ENCODE data around the gene SATL1. TPM values are rescaled to one million over a fixed set of nuclear protein-coding genes. Genes with fewer than 3 reads are reported as not detected.

Gene SATL1
- total and polyA plus RNA-seq, 11 donors: 0.06 TPM; not detected in 10

DNA sequence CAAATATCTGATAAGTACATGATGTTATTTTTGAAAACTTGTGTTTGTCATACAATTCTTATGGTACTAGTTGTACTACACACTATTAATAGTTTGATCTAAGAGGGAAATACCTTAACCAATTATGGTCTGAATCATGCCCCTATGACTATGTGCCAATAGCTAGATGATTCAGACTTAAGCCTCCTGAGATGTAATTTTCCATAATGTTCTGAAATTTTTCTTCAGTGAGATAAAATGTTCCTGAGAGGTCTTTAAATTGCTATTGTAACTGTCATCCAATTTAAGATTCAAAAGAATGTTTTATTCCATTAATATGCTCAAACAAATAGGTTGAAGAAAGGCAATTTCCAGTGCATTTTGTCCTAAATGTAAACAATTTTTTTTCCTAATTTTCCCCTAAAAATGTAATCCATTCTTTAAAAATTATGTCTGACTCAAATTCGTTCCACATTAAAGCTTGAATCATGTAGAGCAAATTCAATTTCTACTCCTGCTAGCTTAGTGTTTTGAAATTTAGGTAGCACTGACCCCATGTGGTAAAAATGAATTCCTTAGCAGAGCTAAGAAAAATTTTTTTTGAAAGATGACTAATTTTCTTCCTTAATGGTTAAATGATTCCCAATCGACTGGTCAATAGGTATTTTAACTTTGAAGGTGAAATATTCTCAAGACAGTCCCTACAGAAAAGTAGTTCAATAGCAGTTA lies 190.8 kb downstream of the SATL1 start:
- no peak for TF ChIP-seq POLR2A (IDR thresholded peaks at IDR 0.05)
- TF ChIP-seq, protein P1, sequence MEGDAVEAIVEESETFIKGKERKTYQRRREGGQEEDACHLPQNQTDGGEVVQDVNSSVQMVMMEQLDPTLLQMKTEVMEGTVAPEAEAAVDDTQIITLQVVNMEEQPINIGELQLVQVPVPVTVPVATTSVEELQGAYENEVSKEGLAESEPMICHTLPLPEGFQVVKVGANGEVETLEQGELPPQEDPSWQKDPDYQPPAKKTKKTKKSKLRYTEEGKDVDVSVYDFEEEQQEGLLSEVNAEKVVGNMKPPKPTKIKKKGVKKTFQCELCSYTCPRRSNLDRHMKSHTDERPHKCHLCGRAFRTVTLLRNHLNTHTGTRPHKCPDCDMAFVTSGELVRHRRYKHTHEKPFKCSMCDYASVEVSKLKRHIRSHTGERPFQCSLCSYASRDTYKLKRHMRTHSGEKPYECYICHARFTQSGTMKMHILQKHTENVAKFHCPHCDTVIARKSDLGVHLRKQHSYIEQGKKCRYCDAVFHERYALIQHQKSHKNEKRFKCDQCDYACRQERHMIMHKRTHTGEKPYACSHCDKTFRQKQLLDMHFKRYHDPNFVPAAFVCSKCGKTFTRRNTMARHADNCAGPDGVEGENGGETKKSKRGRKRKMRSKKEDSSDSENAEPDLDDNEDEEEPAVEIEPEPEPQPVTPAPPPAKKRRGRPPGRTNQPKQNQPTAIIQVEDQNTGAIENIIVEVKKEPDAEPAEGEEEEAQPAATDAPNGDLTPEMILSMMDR (IDR thresholded peaks at IDR 0.05): peak in 10 of 12 donors; percentile 12 to 47 (median 34)
- intact Hi-C loops (cut with DNase I): loop anchor here in 8 of 10 donors (5.0 to 10.0 kb wide), 3 partner anchors 318 to 325 kb away; no protein-coding TSS in a partner anchor
- WGBS, 4 donors: 33 to 69% (median 52%) methylated on average over 2 of the region's 2 CpGs
- peaks cover 0 to 6% (median 0%) of the 10 kb centered on the region in 9 donors for H3K36me3 ChIP-seq
- no peak for ATAC-seq
- H3K27ac ChIP-seq: no peak overlapping the region
- peaks cover 0 to 5% (median 0%) of the 10 kb centered on the region in 12 donors for H3K4me1 ChIP-seq
- H3K4me3 ChIP-seq: no peak overlapping the region
- DNase-seq: no peak
- H3K27me3 ChIP-seq: no peaks in the 10 kb centered on the region
- H3K9me3 ChIP-seq: no peaks in the 10 kb centered on the region

DNA sequence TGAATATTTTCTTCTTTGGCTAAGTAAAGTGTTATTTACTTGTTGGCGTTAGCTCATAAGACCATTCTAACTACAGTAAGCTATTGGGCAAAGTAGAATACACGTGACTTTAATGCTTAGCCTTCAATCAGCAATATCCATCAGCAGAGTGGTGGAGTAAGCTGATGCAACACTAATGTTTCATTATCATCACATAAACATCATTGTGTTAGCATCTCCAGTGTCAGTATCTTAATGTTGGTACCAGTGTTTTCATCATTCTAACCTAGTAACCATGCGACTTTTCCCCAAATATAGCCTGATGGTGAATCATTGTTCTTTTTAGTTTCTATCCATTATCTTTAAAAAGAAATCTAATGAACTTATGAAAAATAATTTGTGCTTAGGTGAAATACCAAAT lies 191.4 kb downstream of the SATL1 start:
- DNase-seq (no peak), ATAC-seq (no peak)
- intact Hi-C loops (cut with DNase I): loop anchor here in 8 of 10 donors (5.0 to 10.0 kb wide), 3 partner anchors 317 to 325 kb away; no protein-coding TSS in a partner anchor
- Histone ChIP-seq H3K36me3 (peaks cover 0 to 7% (median 0%) of the 10 kb centered on the region in 9 donors), H3K4me3 (no peak overlapping the region), H3K27me3 (no peaks in the 10 kb centered on the region), H3K27ac (no peak overlapping the region), H3K9me3 (no peaks in the 10 kb centered on the region), H3K4me1 (peaks cover 0 to 5% (median 0%) of the 10 kb centered on the region in 12 donors)
- WGBS, 4 donors: 38 to 57% (median 53%) methylated on average over 3 of the region's 3 CpGs
- TF ChIP-seq, protein P1 (IDR thresholded peaks at IDR 0.05): no peak
- no peak for TF ChIP-seq POLR2A (IDR thresholded peaks at IDR 0.05)

DNA sequence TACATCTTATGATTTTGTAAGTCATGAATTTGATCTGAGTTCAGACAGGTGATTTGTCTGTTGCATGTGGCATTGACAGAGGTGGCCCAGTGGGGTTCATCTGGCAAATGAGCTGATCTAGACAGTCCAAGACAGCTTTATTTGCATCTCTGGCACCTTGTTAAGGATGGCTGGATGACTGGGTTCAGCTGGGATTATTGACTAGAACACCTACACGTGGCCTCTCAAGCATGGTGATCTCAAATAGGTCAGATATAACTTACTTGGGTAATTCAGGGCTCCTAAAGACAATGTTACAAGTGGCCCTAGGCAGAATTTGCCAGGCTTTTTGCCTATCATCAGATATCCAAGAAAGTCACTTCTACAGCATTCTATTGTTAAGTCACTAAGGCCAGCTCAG lies 192.0 kb downstream of the SATL1 start:
- TF ChIP-seq POLR2A (IDR thresholded peaks at IDR 0.05): no peak
- TF ChIP-seq, protein P1 (IDR thresholded peaks at IDR 0.05): no peak
- intact Hi-C loops (cut with DNase I): loop anchor here in 8 of 10 donors (5.0 to 10.0 kb wide), 3 partner anchors 317 to 324 kb away; no protein-coding TSS in a partner anchor
- no peak for ATAC-seq
- H3K27ac ChIP-seq: no peak overlapping the region
- H3K4me1 ChIP-seq: peaks cover 0 to 5% (median 0%) of the 10 kb centered on the region in 12 donors
- H3K9me3 ChIP-seq: no peaks in the 10 kb centered on the region
- no peak overlapping the region for H3K4me3 ChIP-seq
- H3K36me3 ChIP-seq: peaks cover 0 to 9% (median 0%) of the 10 kb centered on the region in 9 donors
- WGBS, 4 donors: 50 to 91% (median 68%) methylated on average over 1 of the region's 1 CpG
- H3K27me3 ChIP-seq: no peaks in the 10 kb centered on the region
- no peak for DNase-seq

Other genes with a start within 250 kb of the SATL1 start
- 10 to 100 TPM; 28.0 to 63.0 (median 50.2) TPM for gene APOOL, start 239.9 kb downstream of the SATL1 start, total RNA-seq
- 10 to 100 TPM in 1 of 2 donors, 1 to 10 TPM in 1; 5.7 to 30.3 TPM for gene APOOL, start 239.9 kb downstream of the SATL1 start, polyA plus RNA-seq
- 1 to 10 TPM in 6 of 9 donors, under 1 TPM in 3; 0.49 to 3.9 (median 1.5) TPM for gene ZNF711, start 212 bp upstream of the SATL1 start, total RNA-seq
- gene ZNF711, start 212 bp upstream of the SATL1 start, polyA plus RNA-seq: 1 to 10 TPM in 1 of 2 donors, under 1 TPM in 1; 0.65 to 1.5 TPM
- 1 to 10 TPM; 1.4 to 9.1 (median 5.7) TPM for gene POF1B, start 135.9 kb upstream of the SATL1 start, total RNA-seq
- 1 to 10 TPM in 1 of 2 donors, under 1 TPM in 1; 0.91 to 1.6 TPM for gene POF1B, start 135.9 kb upstream of the SATL1 start, polyA plus RNA-seq